HepG2 (cell line): ENCODE measurements around the gene TSPAN18. TPM values are rescaled to one million over a fixed set of nuclear protein-coding genes. Genes with fewer than 3 reads are reported as not detected.

Experiments
- ATAC-seq: fragments of 200-7000 bp; cut with Tn5 transposase; 3 replicates; pipeline ENCODE4 v1.9.1; 2020; ENCODE audit warnings: mild to moderate bottlenecking, moderate library complexity
- BruUV-seq: library from RNA; stranded (reverse); fragments of 400-500 nt; replicated peaks from 2 replicates; lab custom pipeline; 2021; lab: Mats Ljungman, UMichigan
- CTCF ChIA-PET: fragments of 300-600 bp; formaldehyde crosslinking; extraction: SDS; loops from one replicate; lab custom pipeline; 2021; ENCODE audit warnings: low total read pairs, inconsistent platforms, low intra/inter-chr PET ratio; lab: Yijun Ruan, JAX
- POLR2A ChIA-PET: fragments of 350-600 bp; sonication (Branson Sonifier 250); formaldehyde crosslinking; loops from one replicate; lab custom pipeline; 2020; ENCODE audit warnings: antibody characterized with exemption, inconsistent platforms; lab: Yijun Ruan, JAX
- DNase-seq: peaks from one replicate; pipeline ENCODE4 v3.0.0-alpha.2; 2015; ENCODE audit warnings: low spot score
- FAIRE-seq: peaks from 3 replicates; lab custom pipeline; 2011; peaks lifted over from hg19 to GRCh38; lab: Jason Lieb, UNC
- H2AFZ ChIP-seq: one replicate; pipeline ENCODE4 v1.6.1; 2011; ENCODE audit warnings: low read length, inconsistent platforms
- H3K27ac ChIP-seq: fragments of 300-600 bp; 3 replicates; pipeline ENCODE4 v1.8.0; 2011; ENCODE audit warnings: mixed run types, mild to moderate bottlenecking, mixed read lengths, low read length, inconsistent platforms; ENCODE audit not compliant: insufficient read depth; ENCODE audit errors: extremely low read length
- H3K27me3 ChIP-seq, 2 experiments: fragments of 200-600 bp in 1 of 2; 2 replicates in 1 of 2; 3 replicates in 1 of 2; pipeline versions ENCODE4 v1.6.0 to v1.8.0; 2011; ENCODE audit warnings: low read length in 2 of 2, mild to moderate bottlenecking in 2 of 2, moderate library complexity in 2 of 2, inconsistent platforms in 1 of 2; ENCODE audit not compliant: insufficient read depth in 2 of 2, control insufficient read depth in 1 of 2
- H3K36me3 ChIP-seq, 2 experiments: fragments of 200-600 bp in 1 of 2; replicated peaks in 1 of 2; 2 replicates in 1 of 2; 3 replicates in 1 of 2; pipeline versions ENCODE4 v1.5.1 to v1.8.0; 2011; ENCODE audit warnings: low read length in 2 of 2, inconsistent platforms in 1 of 2; ENCODE audit not compliant: insufficient read depth in 2 of 2, control insufficient read depth in 1 of 2
- H3K4me1 ChIP-seq: 2 replicates; pipeline ENCODE4 v1.5.1; 2012; ENCODE audit warnings: low read length, inconsistent platforms; ENCODE audit not compliant: insufficient read depth
- H3K4me2 ChIP-seq: 2 replicates; pipeline ENCODE4 v1.6.0; 2011; ENCODE audit warnings: low read depth, low read length, inconsistent platforms
- H3K4me3 ChIP-seq, 3 experiments: fragments of 200-600 bp in 1 of 3; sonication (generic), shearing (Covaris generic) in 1 of 3; replicated peaks in 1 of 3; 2 replicates each; pipeline ENCODE4 v1.5.1; 2011 to 2016; ENCODE audit warnings: low read length in 3 of 3, inconsistent platforms in 2 of 3, low read depth in 2 of 3, mild to moderate bottlenecking in 2 of 3, control low read depth in 1 of 3, mixed read lengths in 1 of 3; ENCODE audit not compliant: insufficient read depth in 1 of 3
- H3K79me2 ChIP-seq: one replicate; pipeline ENCODE4 v1.6.1; 2011; ENCODE audit warnings: low read length, inconsistent platforms; ENCODE audit not compliant: insufficient read depth
- H3K9ac ChIP-seq: 2 replicates; pipeline ENCODE4 v1.6.0; 2011; ENCODE audit warnings: mild to moderate bottlenecking, low read depth, low read length, inconsistent platforms; ENCODE audit not compliant: insufficient read depth
- H3K9me3 ChIP-seq: 2 replicates; pipeline ENCODE4 v1.5.1; 2012; ENCODE audit warnings: mild to moderate bottlenecking, low read length
- H4K20me1 ChIP-seq: 2 replicates; pipeline ENCODE4 v1.6.0; 2011; ENCODE audit warnings: inconsistent platforms, mild to moderate bottlenecking, low read length, moderate library complexity; ENCODE audit not compliant: insufficient read depth
- FOSL2 ChIP-seq: sonication (generic); formaldehyde crosslinking; IDR thresholded peaks from 2 replicates; pipeline ENCODE4 v1.4.0; 2020; ENCODE audit warnings: missing genetic modification reagents
- HMGA1 ChIP-seq: sonication (generic); formaldehyde crosslinking; conservative IDR thresholded peaks from 2 replicates; pipeline ENCODE4 v1.4.0; 2020; ENCODE audit warnings: missing genetic modification reagents
- NAIF1 ChIP-seq: sonication (generic); formaldehyde crosslinking; IDR thresholded peaks from 2 replicates; pipeline ENCODE4 v1.5.0; 2020; ENCODE audit warnings: mild to moderate bottlenecking, missing genetic modification reagents, borderline replicate concordance
- POLR2A ChIP-seq, 2 experiments: IDR thresholded peaks; 2 replicates each; pipeline ENCODE4 v1.6.1; 2011; ENCODE audit warnings: low read depth in 2 of 2, low read length in 2 of 2, mild to moderate bottlenecking in 1 of 2, moderate library complexity in 1 of 2; ENCODE audit not compliant: insufficient read depth in 1 of 2
- RARG ChIP-seq: sonication (generic); formaldehyde crosslinking; IDR thresholded peaks from 2 replicates; pipeline ENCODE4 v1.4.0; 2020; ENCODE audit warnings: low read depth, mild to moderate bottlenecking, missing genetic modification reagents
- ZBTB21 ChIP-seq: sonication (generic); formaldehyde crosslinking; IDR thresholded peaks from 2 replicates; pipeline ENCODE4 v1.4.0; 2020; ENCODE audit warnings: missing genetic modification reagents
- ZNF10 ChIP-seq: sonication (generic); formaldehyde crosslinking; IDR thresholded peaks from 2 replicates; pipeline ENCODE4 v1.4.0; 2020; ENCODE audit warnings: mild to moderate bottlenecking, low read depth, missing genetic modification reagents, borderline replicate concordance
- ZNF180 ChIP-seq: sonication (generic); formaldehyde crosslinking; IDR thresholded peaks from 2 replicates; pipeline ENCODE4 v1.4.0; 2020; ENCODE audit warnings: low read depth, missing genetic modification reagents, borderline replicate concordance
- ZNF432 ChIP-seq: sonication (generic); formaldehyde crosslinking; IDR thresholded peaks from 2 replicates; pipeline ENCODE4 v1.5.0; 2020; ENCODE audit warnings: missing genetic modification reagents, mild to moderate bottlenecking, borderline replicate concordance
- WGBS: methylation state at CpG from one replicate; pipeline ENCODE4 v1.1.6; 2017; ENCODE audit warnings: low lambda C conversion rate; 5-methylcytosine and 5-hydroxymethylcytosine counted together
- in situ Hi-C: cut with HindIII; loops from 2 replicates; pipeline ENCODE4 v1.10.0; 2017; ENCODE audit warnings: low pct_unique_long_range_greater_than_20kb; ENCODE audit not compliant: extremely low pct_ligation_motif_present
- intact Hi-C: fragments of 100-400 bp; cut with micrococcal nuclease; formaldehyde crosslinking; loops from one replicate; pipeline ENCODE4 v1.10.0; 2022; ENCODE audit not compliant: unreplicated experiment
- polyA plus RNA-seq, 8 experiments: library from polyadenylated mRNA; depleted of rRNA in 3 of 8; stranded (reverse) in 7 of 8; unstranded in 1 of 8; fragments of >200 nt; fragmentation: Illumina TruSeq in 4 of 8; extraction: Trizol in 4 of 8; gene quantifications; 2 replicates each; pipeline versions ENCODE4 v1.2.1 to v1.2.3, GENCODE V29; 2011 to 2016; ENCODE audit warnings: low read depth in 4 of 8, missing spikeins in 1 of 8, mixed read lengths in 1 of 8; ENCODE audit not compliant: insufficient read depth in 1 of 8
- total RNA-seq, 5 experiments: library from RNA; depleted of rRNA; stranded (reverse); fragments of >200 nt; fragmentation: Illumina TruSeq; extraction: Trizol; gene quantifications; 2 replicates each; pipeline ENCODE4 v1.2.3, GENCODE V29; 2016; ENCODE audit warnings: low read depth in 1 of 5
- TF ChIP-seq, protein P1 (sequence below): sonication (generic); formaldehyde crosslinking; IDR thresholded peaks from 2 replicates; pipeline ENCODE4 v1.9.0; 2021; ENCODE audit warnings: missing genetic modification reagents, mild to moderate bottlenecking, borderline replicate concordance

The TSPAN18 gene
- total and polyA plus RNA-seq, 2 of the 13 experiments (the other 11 are each of a cell fraction or from before 2014, with no cell fraction given) = not detected

DNA sequence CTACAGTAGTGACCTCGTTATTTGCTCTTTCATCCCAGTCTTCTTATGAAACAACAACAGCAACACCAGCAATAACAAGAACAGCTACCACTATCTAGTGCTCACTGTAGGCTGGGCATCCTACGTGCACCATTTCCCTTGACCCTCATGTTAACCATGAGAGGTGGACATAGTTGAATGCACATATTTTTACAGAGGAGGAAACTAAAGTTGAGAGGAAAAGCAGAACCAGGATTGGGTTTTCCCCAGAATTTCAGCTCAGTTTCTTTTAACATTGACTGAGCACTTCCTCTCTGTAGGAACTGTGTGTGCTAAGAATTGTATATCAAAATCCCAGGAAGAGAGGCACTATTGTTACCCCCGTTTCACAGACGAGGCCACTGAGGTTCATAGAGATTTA lies 39.4 kb upstream of the TSPAN18 start:
- intact Hi-C loops (no loop called here), in situ Hi-C loops (no loop called here)
- Histone ChIP-seq H3K27ac (no peak overlapping the region), H3K79me2 (no peaks in the 10 kb centered on the region), H3K4me3 (no peak overlapping the region), H3K36me3 (no peaks in the 10 kb centered on the region), H3K27me3 (no peaks in the 10 kb centered on the region), H4K20me1 (no peaks in the 10 kb centered on the region), H3K4me1 (no peaks in the 10 kb centered on the region), H3K9me3 (no peaks in the 10 kb centered on the region), H3K9ac (no peak overlapping the region), H3K4me2 (no peak overlapping the region), H2AFZ (no peak overlapping the region)
- no peak for DNase-seq
- BruUV-seq = no TSS peak
- CTCF ChIA-PET = no interaction called here
- POLR2A ChIA-PET = no interaction called here
- 0% methylated on average over 4 of the region's 4 CpGs for WGBS
- TF ChIP-seq RARG = no peak
- no peak for TF ChIP-seq FOSL2 (CRISPR knock-in tag)
- no peak for TF ChIP-seq ZBTB21
- no peak for TF ChIP-seq HMGA1 (CRISPR knock-in tag)
- TF ChIP-seq POLR2A (IDR thresholded peaks at IDR 0.05; ENCODE audit: insufficient read depth in 1 of 2, low read depth in 2 of 2, low read length in 2 of 2) = no peak
- TF ChIP-seq, protein P1, sequence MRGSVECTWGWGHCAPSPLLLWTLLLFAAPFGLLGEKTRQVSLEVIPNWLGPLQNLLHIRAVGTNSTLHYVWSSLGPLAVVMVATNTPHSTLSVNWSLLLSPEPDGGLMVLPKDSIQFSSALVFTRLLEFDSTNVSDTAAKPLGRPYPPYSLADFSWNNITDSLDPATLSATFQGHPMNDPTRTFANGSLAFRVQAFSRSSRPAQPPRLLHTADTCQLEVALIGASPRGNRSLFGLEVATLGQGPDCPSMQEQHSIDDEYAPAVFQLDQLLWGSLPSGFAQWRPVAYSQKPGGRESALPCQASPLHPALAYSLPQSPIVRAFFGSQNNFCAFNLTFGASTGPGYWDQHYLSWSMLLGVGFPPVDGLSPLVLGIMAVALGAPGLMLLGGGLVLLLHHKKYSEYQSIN (CRISPR knock-in tag) = no peak
- TF ChIP-seq ZNF10 (CRISPR knock-in tag) = no peak
- TF ChIP-seq ZNF432 (CRISPR knock-in tag) = no peak
- TF ChIP-seq ZNF180 = no peak
- no peak for TF ChIP-seq NAIF1 (CRISPR knock-in tag)
- no peak for FAIRE-seq
- no peak for ATAC-seq
